HG03108 (cell line): ENCODE results near the gene MAP2K2.

Experiments used
- ATAC-seq: cut with Tn5 transposase; IDR thresholded peaks from one replicate; pipeline ENCODE4 v1.9.1; 2021; ENCODE audit warnings: moderate library complexity; ENCODE audit not compliant: unreplicated experiment

The MAP2K2 gene

DNA sequence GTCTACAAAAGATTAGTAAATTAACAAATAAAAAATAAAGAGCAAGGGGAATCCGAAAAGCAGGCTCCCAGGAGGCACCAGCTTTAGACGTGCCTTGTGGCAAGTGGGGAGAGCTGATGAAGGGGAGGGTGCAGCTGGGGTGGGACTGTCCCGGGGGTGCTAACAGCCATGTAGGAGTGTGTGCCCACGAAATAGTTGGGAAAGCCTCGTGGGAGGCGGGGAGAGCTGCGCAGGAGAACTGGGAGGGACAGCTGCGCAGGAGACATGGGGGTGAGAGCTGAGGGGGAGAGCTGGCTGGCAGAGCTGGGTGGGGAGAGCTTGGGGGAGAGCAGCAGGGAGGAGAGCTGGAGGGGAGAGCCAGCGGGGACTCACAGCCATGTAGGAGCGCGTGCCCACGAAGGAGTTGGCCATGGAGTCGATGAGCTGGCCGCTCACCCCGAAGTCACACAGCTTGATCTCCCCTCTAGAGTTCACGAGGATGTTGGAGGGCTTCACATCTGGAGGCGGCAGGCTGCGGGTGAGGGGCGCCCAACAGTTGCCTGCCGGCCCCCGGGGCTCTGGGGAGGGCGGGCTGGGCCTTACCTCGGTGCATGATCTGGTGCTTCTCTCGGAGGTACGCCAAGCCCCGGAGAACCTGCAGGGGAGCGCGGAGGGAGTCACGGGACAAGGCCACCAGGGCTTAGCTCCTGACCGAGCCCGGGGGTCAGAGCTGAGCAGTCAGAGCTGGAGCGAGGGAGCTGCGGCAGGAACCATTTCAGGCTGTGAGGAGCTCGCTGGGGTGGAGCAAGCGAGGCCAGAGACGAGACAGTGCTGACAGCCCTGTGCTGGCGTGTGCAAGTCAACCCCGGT, 23.1 kb downstream of the MAP2K2 start:
- no peak for ATAC-seq

DNA sequence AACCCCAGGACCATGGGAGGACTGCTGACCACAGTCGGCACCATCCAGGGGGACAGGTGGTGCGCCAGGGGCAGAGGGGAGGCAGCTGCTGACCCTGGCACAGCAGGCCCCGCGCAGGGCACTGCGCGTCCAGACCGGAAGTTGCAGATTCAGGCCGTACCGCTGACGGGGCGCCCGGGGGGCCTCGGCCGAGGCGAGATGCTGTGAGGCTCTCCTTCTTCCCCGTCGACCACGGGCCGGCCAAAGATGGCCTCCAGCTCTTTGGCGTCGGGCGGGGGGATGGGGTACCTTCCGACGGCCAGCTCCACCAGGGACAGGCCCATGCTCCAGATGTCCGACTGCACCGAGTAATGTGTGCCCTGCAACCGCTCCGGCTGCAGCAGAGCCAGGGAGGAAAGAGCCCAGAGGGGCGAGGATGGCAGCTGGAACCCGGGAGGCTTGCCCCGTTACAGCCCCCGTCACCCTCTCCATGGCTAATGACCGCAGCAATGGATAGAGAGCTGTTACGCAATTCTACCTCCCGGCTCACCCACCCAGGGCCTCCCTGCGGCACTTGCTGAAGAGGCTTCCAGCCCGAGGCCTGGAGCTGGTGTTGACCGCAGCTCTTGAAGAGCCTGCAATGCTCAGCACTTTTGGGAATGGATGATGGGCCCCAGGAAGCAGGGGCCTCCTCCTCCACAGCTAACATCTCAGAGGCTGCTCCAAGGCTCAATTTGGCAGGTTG, 24.7 kb downstream of the MAP2K2 start:
- ATAC-seq = no peak

DNA sequence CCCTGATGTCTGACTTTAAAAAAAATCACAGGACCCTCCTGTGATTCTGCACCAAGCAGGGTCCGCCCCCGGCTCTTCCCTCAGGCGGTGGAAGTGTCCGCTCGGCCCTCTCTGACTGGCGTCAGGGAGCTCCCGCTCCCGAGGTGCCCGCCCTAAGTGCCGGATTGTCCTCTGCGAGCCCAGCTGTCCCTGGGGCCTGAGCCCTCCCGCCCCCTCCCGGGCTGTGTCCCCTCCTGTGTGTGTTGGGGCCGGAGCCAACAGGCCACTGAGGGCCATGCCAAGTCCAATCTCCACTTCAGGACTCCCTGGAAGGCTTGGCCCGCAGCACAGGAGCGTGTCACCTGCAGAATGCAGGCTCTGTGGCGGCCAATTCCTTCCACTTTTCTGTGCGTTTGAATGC, 25.4 kb downstream of the MAP2K2 start:
- ATAC-seq = no peak

DNA sequence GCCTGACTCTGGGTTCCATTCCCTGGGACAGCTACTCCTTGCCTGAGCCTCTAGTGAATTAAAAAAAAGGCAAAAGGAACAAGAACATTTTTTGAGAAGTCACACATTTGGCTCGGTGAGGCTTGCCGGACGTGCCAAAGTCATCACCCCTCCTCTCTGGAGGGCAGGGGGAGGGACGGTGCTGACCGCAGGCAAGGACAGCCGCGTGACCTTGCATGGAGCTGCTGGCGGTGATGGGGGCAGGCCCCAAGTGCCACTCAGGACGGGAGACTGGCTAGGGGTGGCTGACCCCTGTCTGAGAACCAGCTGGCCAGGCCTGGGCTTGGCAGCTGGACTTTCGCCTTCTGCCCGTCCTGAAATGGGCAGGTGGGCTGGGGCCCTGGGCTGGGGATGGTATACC, 26.4 kb downstream of the MAP2K2 start:
- ATAC-seq = no peak

DNA sequence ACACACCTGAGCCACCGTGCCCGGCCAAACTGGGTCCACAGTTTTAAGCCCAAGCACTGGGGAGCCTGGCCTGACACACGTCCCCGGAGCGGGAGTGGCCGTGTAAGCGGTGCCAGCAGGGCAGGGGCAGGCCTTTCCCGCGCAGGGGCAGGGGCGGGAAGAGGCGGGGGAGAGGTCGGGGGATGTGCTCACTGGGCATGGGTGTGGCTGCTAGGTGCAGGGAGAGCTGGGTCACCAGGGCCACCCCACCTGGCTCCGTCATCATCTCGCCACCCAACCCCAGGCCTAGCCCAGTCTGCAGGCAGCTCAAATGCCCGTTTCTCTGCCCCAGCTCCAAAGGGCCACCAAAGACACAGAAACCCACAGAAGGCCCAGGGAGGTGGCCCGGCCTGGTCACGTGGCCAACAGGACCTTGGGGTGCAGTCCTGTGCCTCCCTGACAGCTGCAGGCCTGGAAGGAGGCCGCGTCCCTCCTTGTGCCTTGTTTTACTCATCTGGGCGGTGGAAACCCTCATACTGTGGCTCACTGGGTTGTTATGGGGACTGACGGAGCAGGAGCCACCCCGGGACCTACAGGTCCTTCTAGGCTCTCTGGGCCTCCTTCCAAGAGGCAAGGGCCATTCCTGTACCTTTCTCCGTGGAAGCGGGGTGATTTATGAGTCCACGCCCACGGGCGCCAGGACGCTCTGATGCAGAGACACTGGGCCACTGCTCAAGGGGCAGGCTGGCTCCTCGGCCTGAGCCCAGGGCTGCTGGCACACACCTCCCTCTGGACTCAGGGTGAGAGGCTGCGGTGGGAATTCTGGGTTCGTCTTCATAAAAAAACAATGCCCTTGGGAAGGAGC, 27.7 kb downstream of the MAP2K2 start:
- no peak for ATAC-seq

DNA sequence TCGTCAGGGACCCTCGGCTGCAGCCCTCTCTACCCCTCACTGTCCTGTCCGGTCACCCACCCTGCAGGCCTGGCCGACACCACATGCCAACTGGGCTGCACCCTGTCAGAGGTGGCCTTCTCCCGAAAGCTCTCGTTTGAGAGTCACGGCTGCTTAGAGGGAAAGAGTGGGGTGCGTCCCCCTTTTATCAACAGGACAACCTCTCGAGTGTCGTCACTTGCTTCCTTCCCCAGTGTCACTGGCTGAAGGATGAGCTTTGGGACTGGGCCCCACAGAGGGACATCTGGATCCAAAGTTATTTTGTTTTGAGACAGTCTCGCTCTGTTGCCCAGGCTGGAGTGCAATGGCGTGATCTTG, 28.5 kb downstream of the MAP2K2 start:
- ATAC-seq = no peak

DNA sequence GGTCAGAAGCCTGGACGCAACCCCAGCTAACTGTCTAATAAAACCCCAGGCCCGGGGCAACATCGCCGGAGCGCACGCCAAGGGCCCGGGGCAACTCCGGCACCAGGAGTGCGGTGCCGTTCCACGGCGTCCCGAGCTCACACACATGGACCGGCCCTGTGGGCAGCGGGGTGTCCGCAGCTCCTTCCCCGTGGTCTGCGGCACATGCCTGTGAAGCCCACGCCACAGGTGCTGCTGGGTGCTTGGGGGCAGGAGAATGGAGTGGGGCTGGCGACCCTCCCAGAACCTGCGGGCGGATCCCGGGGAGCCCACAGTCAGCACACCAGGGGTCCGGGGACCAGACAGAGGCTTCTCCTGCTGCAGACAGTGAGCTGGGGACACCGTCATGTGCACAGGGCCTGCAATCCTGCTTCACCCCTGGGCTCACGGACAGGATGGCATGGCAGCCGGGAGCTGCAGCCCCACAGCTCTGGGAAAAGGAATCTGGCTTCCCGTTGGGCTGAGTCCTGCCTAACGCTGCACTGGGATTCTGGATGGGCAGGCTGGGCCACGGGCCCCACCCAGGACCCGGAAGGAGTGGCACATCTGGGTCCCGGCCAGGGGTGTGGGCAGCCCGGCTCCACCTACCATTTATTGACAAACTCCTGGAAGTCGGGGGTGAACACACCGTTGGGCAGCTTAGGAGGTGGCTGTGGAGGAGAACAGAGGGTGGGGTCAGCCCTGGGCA, 29.0 kb downstream of the MAP2K2 start:
- no peak for ATAC-seq

DNA sequence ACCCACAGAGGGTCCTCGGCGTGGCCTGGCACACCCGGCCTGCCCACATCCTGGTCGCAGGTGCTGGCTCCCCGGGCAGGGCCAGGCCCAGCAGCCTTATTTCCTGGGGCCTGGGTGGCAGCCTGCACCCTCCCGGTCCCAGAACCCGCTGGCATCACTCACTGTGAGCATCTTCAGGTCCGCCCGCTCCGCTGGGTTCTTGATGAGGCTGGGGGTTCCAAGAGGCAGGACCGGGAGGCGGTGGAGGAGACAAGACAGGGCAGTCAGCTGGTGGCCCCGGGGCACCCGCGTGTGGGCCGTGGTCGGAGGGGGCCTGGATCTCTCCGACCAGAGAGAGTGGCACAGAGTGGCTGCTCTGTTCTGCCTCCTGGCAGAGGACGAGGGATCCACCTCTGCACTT, 29.6 kb downstream of the MAP2K2 start:
- ATAC-seq = no peak

DNA sequence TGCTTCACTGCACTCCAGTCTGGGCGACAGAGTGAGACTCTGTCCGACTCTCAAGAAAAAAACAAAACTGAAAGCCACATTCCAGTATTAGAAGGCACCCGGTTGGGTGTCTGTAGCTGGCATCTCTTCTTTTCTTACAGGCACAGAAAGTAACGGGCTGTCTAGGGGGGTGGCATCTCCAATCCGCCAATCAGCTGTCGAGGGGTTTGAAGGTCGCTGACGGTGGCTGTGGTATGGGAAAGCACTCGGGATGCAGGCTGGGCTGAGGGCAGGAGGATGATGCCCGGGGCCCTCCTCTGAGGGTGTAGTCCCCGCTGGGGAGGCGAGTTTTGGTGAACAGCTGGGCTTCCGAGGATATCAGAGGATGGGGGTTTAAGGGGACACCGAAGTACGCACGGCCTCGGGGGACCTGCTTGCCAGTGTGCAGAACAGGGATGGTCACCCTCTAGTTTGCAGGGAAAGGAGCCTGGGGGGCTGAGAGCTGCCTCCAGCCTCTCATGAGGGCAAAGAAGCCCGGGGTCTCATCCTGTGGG, 30.2 kb downstream of the MAP2K2 start:
- no peak for ATAC-seq

DNA sequence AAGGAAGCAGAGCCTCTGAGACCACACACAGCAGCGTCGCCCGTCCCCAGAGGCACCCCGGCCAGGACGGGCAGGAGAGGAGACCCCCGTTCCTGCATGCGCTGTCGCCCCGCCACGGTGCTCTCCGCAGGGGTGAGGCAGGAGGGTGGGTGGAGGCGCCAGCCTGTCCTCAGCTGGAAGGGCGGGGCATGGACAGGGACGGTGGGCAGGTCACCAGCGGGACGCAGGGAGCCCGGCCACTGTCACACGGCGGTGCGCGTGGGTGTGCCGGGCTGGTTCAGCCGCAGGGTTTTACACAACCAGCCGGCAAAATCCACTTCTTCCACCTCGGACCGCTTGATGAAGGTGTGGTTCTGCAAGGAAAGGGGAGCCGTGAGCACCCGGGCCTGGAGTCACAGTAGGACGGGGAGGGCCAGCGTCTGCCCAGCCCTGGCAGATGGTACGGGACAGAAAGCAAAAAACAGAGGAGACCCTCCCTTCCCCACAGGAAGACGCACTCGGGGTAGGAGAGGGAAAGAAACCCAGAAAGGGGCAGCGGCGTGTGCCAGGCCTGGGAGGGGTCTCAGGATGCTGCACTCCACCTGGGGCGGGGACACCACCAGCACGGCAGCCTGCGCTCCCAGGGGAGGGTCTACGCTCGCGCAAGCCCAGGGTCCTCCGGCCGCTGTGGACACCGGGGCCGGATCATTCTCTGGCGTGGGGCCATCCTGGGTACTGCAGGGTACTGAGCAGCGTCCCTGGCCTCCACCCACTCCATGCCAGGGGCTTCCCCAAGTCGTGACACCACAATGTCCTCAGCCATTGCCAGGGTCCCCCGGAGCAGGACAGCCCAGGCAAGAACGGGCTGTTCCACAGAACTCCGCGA, 33.3 kb downstream of the MAP2K2 start:
- ATAC-seq = no peak

DNA sequence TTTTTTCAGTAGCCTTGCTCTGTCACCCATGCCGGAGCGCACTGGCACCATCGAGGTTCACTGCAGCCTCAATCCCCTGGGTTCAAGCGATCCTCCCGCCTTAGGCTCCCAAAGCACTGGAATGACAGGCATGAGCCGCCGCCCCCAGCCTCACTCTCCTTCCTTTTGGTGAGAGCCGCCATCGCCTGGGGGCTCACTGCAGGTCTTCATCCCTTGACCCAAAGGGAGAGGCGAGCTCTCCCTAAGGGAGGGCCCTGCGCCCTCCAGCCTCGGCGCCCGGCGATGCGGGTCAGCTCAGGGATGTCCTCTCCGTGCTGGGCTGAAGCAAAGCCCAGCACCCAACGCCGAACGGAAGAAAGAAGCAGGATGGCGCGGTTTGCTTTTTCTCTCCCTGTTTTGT, 34.0 kb downstream of the MAP2K2 start:
- no peak for ATAC-seq

DNA sequence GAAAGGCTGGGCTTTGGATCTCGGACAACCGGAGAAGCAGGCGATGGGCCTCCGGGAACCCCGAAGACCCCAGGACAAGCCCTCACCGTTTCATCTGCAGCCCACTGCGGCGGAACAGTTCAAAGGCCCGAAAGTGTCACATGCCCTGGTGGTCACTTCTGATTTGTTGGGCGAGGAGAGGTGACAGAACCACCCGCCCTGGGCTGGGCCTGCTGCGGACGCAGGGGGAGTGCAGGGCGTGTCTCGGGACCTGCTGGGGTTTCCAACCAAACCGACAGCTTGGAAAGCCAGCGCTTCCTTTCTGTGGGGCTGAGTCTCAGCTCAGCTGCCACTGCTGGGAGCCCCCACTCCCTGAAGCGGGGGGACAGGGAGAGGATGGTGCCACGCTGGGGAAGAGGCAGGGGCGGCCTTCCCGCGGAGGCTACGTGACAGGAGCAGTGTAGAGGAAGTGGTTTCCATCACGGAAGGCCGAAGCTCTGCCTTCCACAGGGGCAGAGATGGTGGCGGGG, 34.5 kb downstream of the MAP2K2 start:
- ATAC-seq = no peak

DNA sequence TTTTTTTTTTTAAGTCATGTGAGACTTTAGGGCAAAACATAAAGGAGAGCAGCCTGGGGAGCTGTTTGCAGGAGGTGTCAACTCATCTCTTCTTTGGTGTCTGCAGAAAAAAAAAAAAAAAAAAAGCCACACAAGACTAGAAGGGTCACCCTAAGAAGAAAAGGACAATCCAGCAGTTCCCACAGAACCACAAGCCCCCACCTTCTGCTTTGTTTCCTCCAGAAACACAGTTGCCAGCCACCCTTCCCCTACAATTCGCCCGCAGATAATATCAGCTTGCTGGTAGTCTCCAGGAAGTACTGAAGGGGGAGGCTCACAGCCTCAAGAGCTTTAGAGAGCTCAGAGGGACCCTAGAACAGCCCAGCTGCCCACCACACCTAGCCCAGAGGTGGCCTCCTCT, 34.9 kb downstream of the MAP2K2 start:
- ATAC-seq = no peak

DNA sequence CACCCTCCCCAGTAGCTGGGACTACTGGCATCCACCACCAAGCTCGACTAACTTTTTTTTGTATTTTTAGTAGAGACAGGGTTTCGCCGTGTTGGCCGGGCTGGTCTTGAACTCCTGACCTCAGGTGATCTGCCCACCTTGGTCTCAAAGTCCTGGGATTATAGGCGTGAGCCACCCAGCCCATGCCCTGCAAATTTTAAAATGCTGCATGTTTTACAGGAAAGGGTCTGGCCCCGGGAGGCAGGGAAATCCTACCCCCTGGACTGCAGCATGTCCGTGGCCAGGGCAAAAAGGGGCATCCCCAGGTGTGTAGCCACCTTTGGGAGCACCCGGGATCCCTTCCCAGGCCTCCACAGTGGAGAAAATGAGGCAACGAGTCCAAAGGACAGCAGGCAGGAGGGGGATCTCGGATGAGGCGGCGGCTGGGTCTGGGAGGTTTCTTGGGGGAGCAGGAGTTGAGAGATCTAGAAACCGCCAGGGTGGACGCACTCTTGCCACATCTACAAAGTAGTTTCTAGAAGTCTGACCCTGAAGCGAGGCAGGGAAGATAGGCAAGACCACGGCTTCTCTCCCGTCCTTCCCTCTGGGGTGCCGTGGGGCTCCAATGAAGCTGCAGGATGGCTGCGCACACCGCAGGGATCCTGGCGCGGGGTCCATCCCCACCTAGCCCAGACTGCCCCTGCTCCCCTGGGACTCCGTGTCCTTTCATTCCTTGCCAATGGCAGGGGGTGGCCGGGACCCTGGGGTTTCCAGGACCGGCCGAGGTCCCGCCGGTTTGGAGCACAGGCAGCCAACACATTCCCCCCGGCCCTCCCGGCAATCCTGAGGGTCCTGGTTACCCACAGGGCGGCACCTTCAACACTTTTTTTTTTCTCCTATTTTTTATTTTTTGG, 35.9 kb downstream of the MAP2K2 start:
- ATAC-seq = no peak

DNA sequence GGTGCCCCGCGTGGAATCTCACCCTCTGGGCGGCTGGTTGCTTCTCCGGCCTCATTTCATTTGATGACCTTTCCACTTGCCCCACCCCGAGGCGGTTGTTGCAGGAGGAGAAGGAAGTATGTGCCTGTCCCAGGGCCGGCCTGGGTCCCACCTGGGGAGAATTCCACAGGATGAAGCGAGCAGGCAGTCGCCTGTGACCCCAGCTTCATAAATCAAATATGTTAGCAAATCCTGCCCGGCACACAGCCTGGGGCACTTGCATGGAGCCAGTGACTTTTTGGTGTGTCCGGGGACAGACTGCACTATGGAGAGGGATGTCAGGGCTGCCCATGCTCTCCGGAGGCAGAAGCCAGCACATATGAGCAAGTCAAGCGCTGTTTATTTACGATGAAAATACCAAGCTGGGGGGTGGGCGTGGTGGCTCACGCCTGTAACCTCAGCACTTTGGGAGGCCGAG, 37.5 kb downstream of the MAP2K2 start:
- no peak for ATAC-seq

DNA sequence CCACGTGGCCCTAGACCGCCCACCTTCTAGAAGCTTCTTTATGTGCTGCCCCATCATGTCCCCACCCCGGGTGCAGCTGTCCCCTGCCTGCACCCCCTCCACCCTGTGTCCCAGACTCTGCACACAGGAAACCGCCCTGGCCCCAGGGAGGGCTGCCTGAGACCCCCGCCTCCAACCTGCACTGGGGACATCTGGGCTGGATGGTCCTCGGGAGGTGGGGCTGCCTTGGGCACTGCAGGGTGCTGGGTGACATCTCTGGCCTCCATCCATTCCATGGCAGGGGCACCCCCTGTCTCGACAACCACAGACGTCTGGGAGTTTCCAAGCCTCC, 39.4 kb downstream of the MAP2K2 start:
- ATAC-seq = no peak

DNA sequence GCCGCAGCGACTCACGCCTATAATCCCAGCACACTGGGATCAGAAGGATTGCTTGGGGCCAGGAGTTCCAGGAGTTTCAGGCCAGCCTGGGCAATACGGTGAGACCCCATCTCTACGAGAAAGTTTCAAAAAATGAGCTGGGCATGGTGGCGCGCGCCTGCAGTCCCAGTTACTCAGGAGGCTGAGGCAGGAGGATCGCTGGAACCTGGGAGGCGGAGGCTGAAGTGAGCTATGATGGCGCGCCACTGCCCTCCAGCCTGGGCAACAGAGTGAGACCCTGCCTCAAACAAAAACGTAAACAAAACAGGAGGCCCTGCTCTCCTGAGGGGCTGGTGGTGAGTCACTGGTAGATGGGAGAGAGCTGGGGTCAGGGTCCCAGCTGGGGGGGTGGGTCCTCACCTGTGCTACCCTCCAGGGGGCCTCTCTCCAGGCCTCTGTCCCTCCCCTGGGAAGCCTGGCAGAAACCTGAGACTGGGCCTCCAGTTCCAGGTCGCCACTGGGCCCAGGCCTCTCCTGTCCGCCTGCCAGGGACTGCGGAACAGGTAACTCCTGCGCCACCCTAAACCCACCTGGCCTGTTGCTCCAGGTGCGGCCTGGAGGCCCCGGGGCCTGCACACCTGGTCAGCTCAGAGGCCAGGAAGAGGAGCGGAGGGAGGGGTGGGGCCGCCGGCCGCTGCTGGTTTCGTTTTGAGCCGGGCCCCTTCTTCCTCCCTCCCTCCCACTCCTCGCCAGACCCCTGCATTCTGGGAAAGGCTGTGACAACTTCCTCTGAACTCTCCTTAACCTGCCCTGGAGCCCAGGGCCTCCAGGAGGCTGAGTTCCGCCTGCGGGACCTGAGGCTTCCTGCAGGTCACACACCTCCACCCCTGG, 40.0 kb downstream of the MAP2K2 start:
- ATAC-seq = no peak

DNA sequence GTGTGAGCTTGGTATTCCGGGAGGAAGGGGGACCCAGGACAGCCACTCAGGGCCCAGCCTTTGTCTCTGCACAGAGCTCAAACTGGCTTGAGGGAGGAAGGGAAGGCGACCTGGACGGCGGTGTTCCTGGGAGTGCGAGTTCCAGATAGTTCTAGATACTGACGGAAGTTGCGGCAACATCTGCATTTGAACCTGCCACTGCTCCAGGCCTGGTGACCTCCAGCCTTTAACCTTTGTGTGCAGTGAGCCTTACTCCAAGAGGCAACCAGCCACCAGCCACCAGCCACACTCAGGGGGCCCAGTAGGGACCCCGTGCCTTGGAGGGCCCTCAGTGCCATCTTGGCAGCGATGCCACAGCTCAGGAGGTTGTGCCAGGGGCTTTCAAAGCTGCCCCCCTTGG, 41.8 kb downstream of the MAP2K2 start:
- no peak for ATAC-seq
